Skeletal muscle satellite cell (primary cell): ENCODE measurements around the gene MADD.

Experiments
- H3K27me3 ChIP-seq: 2 replicates; pipeline ENCODE4 v1.7.0; 2013; ENCODE audit warnings: low read length; ENCODE audit not compliant: control insufficient read depth, insufficient read depth
- H3K36me3 ChIP-seq: 2 replicates; pipeline ENCODE4 v1.7.0; 2013; ENCODE audit warnings: mild to moderate bottlenecking, control low read depth, low read length; ENCODE audit not compliant: insufficient read depth
- H3K4me1 ChIP-seq: 2 replicates; pipeline ENCODE4 v1.7.0; 2013; ENCODE audit warnings: low read length; ENCODE audit not compliant: control insufficient read depth, insufficient read depth
- H3K4me2 ChIP-seq: 2 replicates; pipeline ENCODE4 v1.7.0; 2013; ENCODE audit warnings: mild to moderate bottlenecking, low read length
- H3K4me3 ChIP-seq: 2 replicates; pipeline ENCODE4 v1.7.0; 2013; ENCODE audit warnings: low read length
- H3K9ac ChIP-seq: 2 replicates; pipeline ENCODE4 v1.7.0; 2013; ENCODE audit warnings: mild to moderate bottlenecking, low read depth, low read length, moderate library complexity
- H3K9me3 ChIP-seq: replicated peaks from 2 replicates; pipeline ENCODE4 v1.7.0; 2013; ENCODE audit warnings: mild to moderate bottlenecking, control low read depth, low read length

MADD gene

GRCh38 chr11:47254386-47254785, 15.5 kb upstream of the MADD start:
- H3K27me3 ChIP-seq: no peaks in the 10 kb centered on the region
- H3K4me3 ChIP-seq: peak overlapping the region; percentile 24
- H3K9me3 ChIP-seq: no peaks in the 10 kb centered on the region
- H3K36me3 ChIP-seq: no peaks in the 10 kb centered on the region
- peak overlapping the region; percentile 60 for H3K4me2 ChIP-seq
- H3K4me1 ChIP-seq: peaks cover 38% of the 10 kb centered on the region
- H3K9ac ChIP-seq: peak overlapping the region; percentile 30

DNA sequence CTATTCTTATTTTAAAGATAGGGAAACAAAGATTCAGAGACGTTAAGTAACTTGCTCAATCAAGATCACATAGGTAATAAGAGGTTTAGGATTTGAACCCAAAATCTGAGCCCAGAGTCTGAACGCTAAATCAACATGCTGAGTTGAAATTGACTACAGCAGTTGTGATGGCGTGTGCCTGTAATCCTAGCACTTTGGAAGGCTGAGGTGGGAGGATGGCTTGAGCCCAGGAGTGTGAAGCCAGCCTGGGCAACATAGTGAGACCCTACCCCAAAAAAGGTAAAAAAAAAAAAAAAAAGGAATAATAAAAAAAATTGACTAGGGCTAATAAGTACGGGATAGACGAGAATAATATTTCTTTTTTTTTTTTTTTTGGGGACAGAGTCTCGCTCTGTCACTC, 13.6 kb upstream of the MADD start:
- Histone ChIP-seq H3K4me3 (no peak overlapping the region), H3K4me1 (peaks cover 34% of the 10 kb centered on the region), H3K4me2 (no peak overlapping the region), H3K9me3 (no peaks in the 10 kb centered on the region), H3K36me3 (no peaks in the 10 kb centered on the region), H3K9ac (no peak overlapping the region), H3K27me3 (no peaks in the 10 kb centered on the region)

DNA sequence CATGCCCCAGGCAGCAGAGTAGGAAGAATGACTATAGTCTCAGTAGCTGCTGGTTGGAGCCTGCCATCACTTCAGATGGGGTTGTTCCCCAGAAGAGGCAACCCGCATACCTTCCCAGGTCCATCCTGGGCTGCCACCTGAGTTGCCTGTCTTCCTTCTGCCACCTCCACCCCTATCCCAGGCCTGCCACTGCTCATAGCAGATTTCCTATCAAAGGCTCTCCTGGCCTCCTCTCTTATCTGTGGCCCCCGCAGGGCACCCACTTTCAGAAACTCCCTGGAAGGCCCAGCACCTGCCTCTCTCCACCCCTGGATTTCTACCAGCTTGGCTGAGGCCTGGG, 12.8 kb upstream of the MADD start:
- Histone ChIP-seq H3K9ac (peak overlapping the region; percentile 52), H3K27me3 (no peaks in the 10 kb centered on the region), H3K4me3 (peak overlapping the region; percentile 54), H3K4me1 (peaks cover 34% of the 10 kb centered on the region), H3K9me3 (no peaks in the 10 kb centered on the region), H3K36me3 (no peaks in the 10 kb centered on the region), H3K4me2 (peak overlapping the region; percentile 65)

GRCh38 chr11:47257517-47258316, 12.2 kb upstream of the MADD start, which contains the start of gene NR1H3:
Gene NR1H3 (plus strand): TSS chr11:47257996. CDS start chr11:47259217, 1,221 bp downstream.
- H3K4me3 ChIP-seq: peak within 1 kb of the TSS; percentile 54
- H3K27me3 ChIP-seq: no peaks in the 10 kb centered on the region
- H3K9me3 ChIP-seq: no peaks in the 10 kb centered on the region
- peak within 1 kb of the TSS; percentile 52 for H3K9ac ChIP-seq
- H3K4me1 ChIP-seq: peaks cover 34% of the 10 kb centered on the region
- H3K36me3 ChIP-seq: no peaks in the 10 kb centered on the region
- H3K4me2 ChIP-seq: peak within 1 kb of the TSS; percentile 65

DNA sequence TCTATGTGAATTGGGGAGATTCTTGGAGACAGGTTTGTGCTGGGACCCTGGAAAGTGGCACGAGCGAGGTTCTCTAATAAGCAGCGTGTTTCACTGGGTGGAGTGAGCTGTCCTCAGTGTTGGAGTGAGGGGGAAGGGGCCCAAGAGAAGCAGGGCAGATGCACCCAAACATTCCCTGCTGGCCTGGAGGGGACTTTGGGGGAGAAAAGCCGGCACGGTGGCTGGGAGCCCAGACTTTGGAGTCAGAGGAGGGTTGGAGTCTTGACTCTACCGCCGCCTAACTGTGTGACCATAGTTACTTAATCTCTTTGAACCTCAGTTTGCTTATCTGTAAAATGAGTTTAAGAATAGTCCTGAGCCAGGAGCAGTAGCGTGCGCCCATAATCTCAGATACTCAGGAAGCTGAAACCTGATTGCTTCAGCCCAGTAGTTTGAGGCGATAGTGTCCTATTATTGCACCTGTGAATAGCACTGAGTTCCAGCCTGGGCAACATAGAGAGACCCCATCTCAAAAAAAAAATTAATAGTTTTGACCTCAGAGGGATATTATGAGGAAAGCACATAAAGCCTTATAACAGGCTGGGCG, 11.5 kb upstream of the MADD start:
- Histone ChIP-seq H3K4me2 (peak overlapping the region; percentile 65), H3K4me1 (peaks cover 34% of the 10 kb centered on the region), H3K27me3 (no peaks in the 10 kb centered on the region), H3K4me3 (peak overlapping the region; percentile 54), H3K36me3 (no peaks in the 10 kb centered on the region), H3K9ac (peak overlapping the region; percentile 52), H3K9me3 (no peaks in the 10 kb centered on the region)

- Histone ChIP-seq H3K4me3 (no peak overlapping the region), H3K9me3 (no peaks in the 10 kb centered on the region), H3K36me3 (no peaks in the 10 kb centered on the region), H3K27me3 (no peaks in the 10 kb centered on the region), H3K9ac (no peak overlapping the region), H3K4me2 (no peak overlapping the region), H3K4me1 (peaks cover 27% of the 10 kb centered on the region)
These were observed 10.5 kb upstream of the MADD start for GRCh38 chr11:47259232-47259977.

- Histone ChIP-seq H3K27me3 (no peaks in the 10 kb centered on the region), H3K36me3 (no peaks in the 10 kb centered on the region), H3K4me3 (no peak overlapping the region), H3K9ac (no peak overlapping the region), H3K4me2 (no peak overlapping the region), H3K9me3 (no peaks in the 10 kb centered on the region), H3K4me1 (peaks cover 25% of the 10 kb centered on the region)
These were observed 9.6 kb upstream of the MADD start for GRCh38 chr11:47260366-47260765.

DNA sequence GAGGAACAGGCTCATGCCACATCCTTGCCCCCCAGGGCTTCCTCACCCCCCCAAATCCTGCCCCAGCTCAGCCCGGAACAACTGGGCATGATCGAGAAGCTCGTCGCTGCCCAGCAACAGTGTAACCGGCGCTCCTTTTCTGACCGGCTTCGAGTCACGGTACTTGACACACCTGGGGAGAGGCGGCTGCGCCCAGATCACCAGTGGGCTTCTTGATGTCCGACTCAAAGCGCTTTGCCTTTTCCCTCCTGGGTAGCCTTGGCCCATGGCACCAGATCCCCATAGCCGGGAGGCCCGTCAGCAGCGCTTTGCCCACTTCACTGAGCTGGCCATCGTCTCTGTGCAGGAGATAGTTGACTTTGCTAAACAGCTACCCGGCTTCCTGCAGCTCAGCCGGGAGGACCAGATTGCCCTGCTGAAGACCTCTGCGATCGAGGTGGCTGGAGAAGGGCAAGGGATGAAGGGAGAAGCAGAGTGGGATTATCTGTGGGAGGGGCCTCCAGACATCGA, 8.6 kb upstream of the MADD start:
- Histone ChIP-seq H3K9ac (no peak overlapping the region), H3K4me1 (peaks cover 26% of the 10 kb centered on the region), H3K27me3 (no peaks in the 10 kb centered on the region), H3K9me3 (no peaks in the 10 kb centered on the region), H3K4me2 (no peak overlapping the region), H3K36me3 (no peaks in the 10 kb centered on the region), H3K4me3 (no peak overlapping the region)

DNA sequence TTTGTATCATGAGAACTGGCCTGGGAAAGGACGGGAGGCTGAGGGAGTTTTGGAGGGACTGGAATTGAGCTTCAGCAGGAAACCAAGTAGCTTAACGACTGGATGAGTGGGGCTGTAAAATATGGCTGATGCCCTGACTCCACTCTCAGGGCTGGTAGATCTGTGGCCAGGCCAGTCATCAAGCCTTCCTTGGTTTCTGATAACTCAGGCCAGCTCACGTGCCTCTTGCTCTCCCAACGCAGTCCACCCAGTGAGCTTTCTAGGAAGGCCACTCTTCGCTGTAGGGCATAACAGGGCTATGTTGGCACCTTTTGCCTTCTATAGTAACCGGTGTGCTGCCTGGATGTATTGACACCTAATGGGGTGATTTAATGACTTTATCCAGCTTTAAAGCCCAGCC, 5.8 kb upstream of the MADD start:
- H3K27me3 ChIP-seq: no peaks in the 10 kb centered on the region
- no peak overlapping the region for H3K4me2 ChIP-seq
- no peaks in the 10 kb centered on the region for H3K9me3 ChIP-seq
- H3K9ac ChIP-seq: no peak overlapping the region
- H3K4me1 ChIP-seq: peaks cover 22% of the 10 kb centered on the region
- no peaks in the 10 kb centered on the region for H3K36me3 ChIP-seq
- no peak overlapping the region for H3K4me3 ChIP-seq

DNA sequence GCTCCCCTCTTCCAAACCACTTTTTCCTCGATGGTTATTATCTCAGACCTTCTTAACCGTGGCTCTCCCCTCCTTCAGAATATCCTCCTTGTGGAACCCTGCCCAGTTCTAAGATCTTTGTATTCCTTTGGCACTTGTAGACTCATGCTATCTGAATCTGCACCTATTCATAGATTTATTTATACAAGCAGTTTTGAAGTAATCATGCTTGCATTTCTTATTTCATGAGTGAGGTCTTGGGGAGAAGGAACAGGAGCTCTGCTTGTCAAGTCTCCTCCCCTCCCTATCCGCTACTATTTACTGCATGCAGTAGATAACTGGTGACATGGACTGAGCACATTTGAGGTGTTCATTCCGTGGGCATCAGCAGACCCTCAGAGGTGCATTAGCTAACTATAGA, 5.4 kb upstream of the MADD start:
- H3K4me1 ChIP-seq: peaks cover 25% of the 10 kb centered on the region
- no peaks in the 10 kb centered on the region for H3K9me3 ChIP-seq
- no peaks in the 10 kb centered on the region for H3K36me3 ChIP-seq
- H3K4me2 ChIP-seq: no peak overlapping the region
- no peak overlapping the region for H3K9ac ChIP-seq
- no peak overlapping the region for H3K4me3 ChIP-seq
- no peaks in the 10 kb centered on the region for H3K27me3 ChIP-seq

DNA sequence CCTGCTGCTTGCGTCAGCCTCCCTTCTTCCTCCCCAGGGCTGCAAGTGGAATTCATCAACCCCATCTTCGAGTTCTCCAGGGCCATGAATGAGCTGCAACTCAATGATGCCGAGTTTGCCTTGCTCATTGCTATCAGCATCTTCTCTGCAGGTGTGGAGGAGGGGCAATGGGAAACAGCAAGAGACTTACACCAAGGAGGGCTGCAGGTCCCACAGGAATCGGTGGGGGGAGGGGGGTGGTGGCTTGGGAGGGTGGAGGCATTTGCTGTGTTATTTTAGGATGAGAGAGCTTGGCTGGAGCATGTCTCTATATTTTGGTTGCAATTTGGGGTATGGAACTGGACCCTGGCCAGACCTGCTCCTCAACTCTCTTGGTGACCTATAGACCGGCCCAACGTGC, 2.1 kb upstream of the MADD start:
- H3K4me1 ChIP-seq: peaks cover 42% of the 10 kb centered on the region

More for the DNA sequence above, 2.1 kb upstream of the MADD start:
- Histone ChIP-seq H3K4me2 (no peak overlapping the region), H3K9me3 (no peaks in the 10 kb centered on the region), H3K9ac (no peak overlapping the region), H3K27me3 (no peaks in the 10 kb centered on the region), H3K36me3 (no peaks in the 10 kb centered on the region), H3K4me3 (no peak overlapping the region)
